CD14-positive monocyte (primary cell): ENCODE measurements around the gene NRN1. TPM values are rescaled to one million over a fixed set of nuclear protein-coding genes. Genes with fewer than 3 reads are reported as not detected.

Source experiments
- DNase-seq, 3 donors: peaks; one replicate each; pipeline ENCODE4 v3.0.0-alpha.2; 2011 to 2022
- H2AFZ ChIP-seq: 2 replicates; pipeline ENCODE4 v1.6.0; 2012; ENCODE audit warnings: mild to moderate bottlenecking, low read depth, low read length, inconsistent platforms; ENCODE audit not compliant: insufficient read depth, poor library complexity, severe bottlenecking
- H3K27ac ChIP-seq, 2 donors: 1 replicate in 1 of 2; 2 replicates in 1 of 2; pipeline ENCODE4 v1.5.1; 2012 to 2013; ENCODE audit warnings: low read length in 2 of 2, control low read depth in 1 of 2, inconsistent platforms in 1 of 2, low read depth in 1 of 2, mild to moderate bottlenecking in 1 of 2
- H3K27me3 ChIP-seq, 2 donors: one replicate each; pipeline versions ENCODE4 v1.6.0 to v1.6.1; 2011 to 2013; ENCODE audit warnings: low read length in 2 of 2; ENCODE audit not compliant: control insufficient read depth in 2 of 2, insufficient read depth in 2 of 2
- H3K36me3 ChIP-seq, 2 donors: replicated peaks in 1 of 2; 1 replicate in 1 of 2; 2 replicates in 1 of 2; pipeline versions ENCODE4 v1.5.1 to v1.6.1; 2012 to 2013; ENCODE audit warnings: low read length in 2 of 2, control low read depth in 1 of 2, inconsistent platforms in 1 of 2, mild to moderate bottlenecking in 1 of 2; ENCODE audit not compliant: insufficient read depth in 2 of 2, control insufficient read depth in 1 of 2
- H3K4me1 ChIP-seq, 2 donors: 1 replicate in 1 of 2; 2 replicates in 1 of 2; pipeline versions ENCODE4 v1.5.1 to v1.6.1; 2012 to 2013; ENCODE audit warnings: low read length in 2 of 2, control low read depth in 1 of 2, inconsistent platforms in 1 of 2, mild to moderate bottlenecking in 1 of 2, moderate library complexity in 1 of 2; ENCODE audit not compliant: insufficient read depth in 2 of 2, control insufficient read depth in 1 of 2
- H3K4me2 ChIP-seq: replicated peaks from 2 replicates; pipeline ENCODE3; 2012; ENCODE audit warnings: low read length, moderate library complexity, mild to moderate bottlenecking; ENCODE audit not compliant: poor library complexity, severe bottlenecking; ENCODE audit errors: extremely low read depth
- H3K4me3 ChIP-seq, 3 experiments: fragments of 200-600 bp in 1 of 3; sonication (generic) in 1 of 3; replicated peaks in 1 of 3; 1 replicate in 2 of 3; 2 replicates in 1 of 3; pipeline ENCODE4 v1.5.1; 2011 to 2013; ENCODE audit warnings: low read length in 3 of 3, mild to moderate bottlenecking in 3 of 3, control low read depth in 2 of 3, low read depth in 2 of 3, inconsistent platforms in 1 of 3, moderate library complexity in 1 of 3
- H3K79me2 ChIP-seq: 2 replicates; pipeline ENCODE4 v1.6.0; 2012; ENCODE audit warnings: mild to moderate bottlenecking, control low read depth, inconsistent platforms, low read length, moderate library complexity; ENCODE audit not compliant: insufficient read depth
- H3K9ac ChIP-seq: 2 replicates; pipeline ENCODE4 v1.6.0; 2017; ENCODE audit warnings: low read length, mild to moderate bottlenecking; ENCODE audit not compliant: insufficient read depth, poor library complexity, severe bottlenecking
- H3K9me3 ChIP-seq, 2 donors: replicated peaks in 1 of 2; 1 replicate in 1 of 2; 2 replicates in 1 of 2; pipeline versions ENCODE4 v1.5.1 to v1.6.1; 2012 to 2013; ENCODE audit warnings: low read length in 2 of 2, control low read depth in 1 of 2; ENCODE audit not compliant: control insufficient read depth in 1 of 2, insufficient read depth in 1 of 2
- H4K20me1 ChIP-seq: 2 replicates; pipeline ENCODE4 v1.6.0; 2012; ENCODE audit warnings: mild to moderate bottlenecking, low read length, control low read depth, moderate library complexity; ENCODE audit not compliant: insufficient read depth
- H3K27ac Mint-ChIP-seq, 7 donors: one replicate each; pipeline ENCODE4 v1.8.0; 2020; ENCODE audit warnings: mild to moderate bottlenecking in 7 of 7, mixed read lengths in 7 of 7, moderate library complexity in 6 of 7, inconsistent platforms in 2 of 7
- H3K27me3 Mint-ChIP-seq, 3 donors: one replicate each; pipeline ENCODE4 v1.8.0; 2021 to 2022; ENCODE audit warnings: low read depth in 3 of 3, mild to moderate bottlenecking in 3 of 3, mixed read lengths in 3 of 3, moderate library complexity in 3 of 3, inconsistent platforms in 1 of 3
- H3K36me3 Mint-ChIP-seq, 2 donors: one replicate each; pipeline ENCODE4 v1.8.0; 2020; ENCODE audit warnings: mixed read lengths in 2 of 2, inconsistent platforms in 1 of 2, mild to moderate bottlenecking in 1 of 2
- H3K4me1 Mint-ChIP-seq: one replicate; pipeline ENCODE4 v1.8.0; 2020; ENCODE audit warnings: mild to moderate bottlenecking, mixed read lengths
- H3K4me3 Mint-ChIP-seq, 2 donors: one replicate each; pipeline ENCODE4 v1.8.0; 2020; ENCODE audit warnings: mild to moderate bottlenecking in 2 of 2, mixed read lengths in 2 of 2, moderate library complexity in 1 of 2
- H3K9me3 Mint-ChIP-seq, 7 donors: one replicate each; pipeline ENCODE4 v1.8.0; 2020 to 2022; ENCODE audit warnings: mixed read lengths in 7 of 7, mild to moderate bottlenecking in 6 of 7, moderate library complexity in 6 of 7, inconsistent platforms in 2 of 7
- WGBS: methylation state at CpG from one replicate; pipeline ENCODE4 v1.1.5; 2013; ENCODE audit warnings: missing lambda C conversion rate; ENCODE audit not compliant: insufficient coverage; 5-methylcytosine and 5-hydroxymethylcytosine counted together
- intact Hi-C, 2 donors: fragments of 100-400 bp; cut with micrococcal nuclease; formaldehyde crosslinking; loops; one replicate each; pipeline versions ENCODE4 v1.15.0 to v1.15.1; 2023
- polyA plus RNA-seq, 3 donors: library from polyadenylated mRNA; depleted of rRNA in 1 of 3; unstranded in 2 of 3; stranded (reverse) in 1 of 3; fragments of 300-500 nt in 2 of 3; fragments of >200 nt in 1 of 3; fragmentation: Illumina TruSeq in 2 of 3; gene quantifications; 1 replicate in 2 of 3; 2 replicates in 1 of 3; pipeline ENCODE4 v1.2.3, GENCODE V29; 2012 to 2021
- TF ChIP-seq, protein P1 (sequence below): fragments of 200-600 bp; IDR thresholded peaks from one replicate; pipeline ENCODE4 v1.8.0; 2022; ENCODE audit warnings: antibody characterized with exemption, mild to moderate bottlenecking

The NRN1 gene
- polyA plus RNA-seq, 3 donors = 0.08 TPM; not detected in 2

DNA sequence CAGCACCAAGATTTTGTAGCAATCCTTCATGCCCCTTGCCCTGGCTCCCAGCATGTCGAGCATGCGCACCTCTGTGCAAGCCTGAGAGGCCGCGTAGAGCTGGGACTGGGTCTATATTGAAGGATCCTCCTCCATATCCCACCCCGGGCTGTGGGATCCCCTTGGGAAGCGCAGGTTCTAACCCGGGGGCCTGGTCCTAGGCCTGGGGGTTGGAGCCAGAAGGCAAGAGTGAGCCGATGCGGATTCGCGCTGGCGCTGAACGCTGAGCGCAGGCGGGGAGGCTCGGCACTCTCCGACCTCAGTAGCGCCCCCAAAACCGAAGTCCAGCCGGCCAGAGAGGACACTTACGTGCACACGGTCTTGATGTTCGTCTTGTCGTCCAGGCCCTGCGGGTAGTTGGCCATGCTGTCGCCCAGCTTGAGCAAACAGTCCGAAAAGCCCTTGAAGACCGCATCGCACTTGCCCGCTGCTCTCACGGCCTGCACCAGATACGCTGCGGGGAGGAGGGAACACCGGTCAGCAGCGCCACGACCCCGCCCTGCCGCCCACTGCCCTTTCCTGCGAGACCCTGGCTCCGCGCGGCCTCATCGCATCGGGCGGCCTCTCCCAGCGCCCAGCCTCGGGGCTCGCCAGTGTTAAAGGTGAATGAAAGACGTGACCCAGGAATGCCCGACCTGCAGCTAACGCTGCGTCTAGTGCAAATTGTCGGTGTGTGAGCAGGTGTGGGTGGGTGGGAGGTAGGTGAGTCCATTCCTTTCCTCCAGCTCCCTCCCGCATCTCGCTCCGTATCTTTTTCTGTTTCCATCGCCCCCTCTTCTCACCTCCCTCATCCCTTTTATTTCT is 4.5 kb downstream of the NRN1 start:
- Histone ChIP-seq H2AFZ (no peak overlapping the region), H4K20me1 (no peaks in the 10 kb centered on the region), H3K4me1 (peaks cover 64 to 79% of the 10 kb centered on the region in 2 donors), H3K4me2 (peak overlapping the region; percentile 69), H3K27ac (no peak overlapping the region), H3K27me3 (peaks cover 90 to 100% of the 10 kb centered on the region in 2 donors), H3K4me3 (peak overlapping the region in 1 of 3 experiments; percentile 78), H3K9me3 (peaks cover 42 to 74% of the 10 kb centered on the region in 2 donors), H3K79me2 (no peaks in the 10 kb centered on the region), H3K36me3 (no peaks in the 10 kb centered on the region), H3K9ac (no peak overlapping the region)
- H3K36me3 Mint-ChIP-seq = peaks cover 26 to 44% of the 10 kb centered on the region in 2 donors
- peaks cover 86% of the 10 kb centered on the region for H3K4me1 Mint-ChIP-seq
- H3K4me3 Mint-ChIP-seq = peak overlapping the region; percentile 82 to 97
- DNase-seq = no peak
- no peak overlapping the region for H3K27ac Mint-ChIP-seq
- 1% methylated on average over 45 of the region's 57 CpGs for WGBS
- intact Hi-C loops = loop anchor here in 1 of 2 donors (10.0 kb wide), 1 partner anchor 1227 kb away; the partner anchor contains the start of gene CDYL
- TF ChIP-seq, protein P1, sequence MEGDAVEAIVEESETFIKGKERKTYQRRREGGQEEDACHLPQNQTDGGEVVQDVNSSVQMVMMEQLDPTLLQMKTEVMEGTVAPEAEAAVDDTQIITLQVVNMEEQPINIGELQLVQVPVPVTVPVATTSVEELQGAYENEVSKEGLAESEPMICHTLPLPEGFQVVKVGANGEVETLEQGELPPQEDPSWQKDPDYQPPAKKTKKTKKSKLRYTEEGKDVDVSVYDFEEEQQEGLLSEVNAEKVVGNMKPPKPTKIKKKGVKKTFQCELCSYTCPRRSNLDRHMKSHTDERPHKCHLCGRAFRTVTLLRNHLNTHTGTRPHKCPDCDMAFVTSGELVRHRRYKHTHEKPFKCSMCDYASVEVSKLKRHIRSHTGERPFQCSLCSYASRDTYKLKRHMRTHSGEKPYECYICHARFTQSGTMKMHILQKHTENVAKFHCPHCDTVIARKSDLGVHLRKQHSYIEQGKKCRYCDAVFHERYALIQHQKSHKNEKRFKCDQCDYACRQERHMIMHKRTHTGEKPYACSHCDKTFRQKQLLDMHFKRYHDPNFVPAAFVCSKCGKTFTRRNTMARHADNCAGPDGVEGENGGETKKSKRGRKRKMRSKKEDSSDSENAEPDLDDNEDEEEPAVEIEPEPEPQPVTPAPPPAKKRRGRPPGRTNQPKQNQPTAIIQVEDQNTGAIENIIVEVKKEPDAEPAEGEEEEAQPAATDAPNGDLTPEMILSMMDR = no peak
- H3K9me3 Mint-ChIP-seq = peaks cover 18 to 85% (median 63%) of the 10 kb centered on the region in 7 donors
- H3K27me3 Mint-ChIP-seq = peaks cover 95 to 99% (median 98%) of the 10 kb centered on the region in 3 donors

DNA sequence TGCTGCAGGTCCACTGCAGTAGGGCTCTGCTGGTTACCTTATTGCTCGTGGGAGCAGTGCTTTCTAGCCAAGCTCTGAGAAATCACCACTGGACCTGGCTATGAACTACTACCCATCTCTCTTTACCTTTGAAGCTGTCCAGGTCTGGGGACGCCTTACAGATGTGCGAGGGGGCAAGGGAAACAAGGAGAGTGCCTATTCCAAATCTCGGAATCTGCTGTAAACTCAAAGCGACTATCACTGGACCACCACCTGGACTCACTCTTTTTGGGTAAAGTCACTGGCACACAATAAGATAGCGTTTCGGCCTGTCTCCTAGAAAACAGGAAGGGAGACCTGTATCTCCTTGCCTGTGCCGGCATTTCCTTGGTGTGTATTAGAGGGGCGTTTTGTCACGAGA is 5.3 kb downstream of the NRN1 start:
- Histone ChIP-seq H3K36me3 (no peaks in the 10 kb centered on the region), H3K9ac (no peak overlapping the region), H2AFZ (no peak overlapping the region), H4K20me1 (no peaks in the 10 kb centered on the region), H3K4me3 (no peak overlapping the region), H3K27me3 (peaks cover 82 to 99% of the 10 kb centered on the region in 2 donors), H3K4me2 (no peak overlapping the region), H3K27ac (no peak overlapping the region), H3K4me1 (peaks cover 61 to 79% of the 10 kb centered on the region in 2 donors), H3K79me2 (no peaks in the 10 kb centered on the region), H3K9me3 (peaks cover 40 to 73% of the 10 kb centered on the region in 2 donors)
- H3K27me3 Mint-ChIP-seq = peaks cover 90 to 99% (median 94%) of the 10 kb centered on the region in 3 donors
- peak overlapping the region in 1 of 2 donors; percentile 97 for H3K4me3 Mint-ChIP-seq
- WGBS = 28% methylated on average over 4 of the region's 10 CpGs
- H3K27ac Mint-ChIP-seq = no peak overlapping the region
- peaks cover 26 to 46% of the 10 kb centered on the region in 2 donors for H3K36me3 Mint-ChIP-seq
- no peak for DNase-seq
- peaks cover 18 to 82% (median 62%) of the 10 kb centered on the region in 7 donors for H3K9me3 Mint-ChIP-seq
- peaks cover 82% of the 10 kb centered on the region for H3K4me1 Mint-ChIP-seq
- TF ChIP-seq, protein P1 = no peak
- intact Hi-C loops = loop anchor here in 1 of 2 donors (10.0 kb wide), 1 partner anchor 1227 kb away; the partner anchor contains the start of gene CDYL
